Esophagus squamous epithelium (tissue), 4 donors: ENCODE results near the gene HOXB5.

ENCODE experiments used
- CTCF ChIP-seq, 6 experiments: fragments of 450-650 bp in 4 of 6; fragments of 200-600 bp in 2 of 6; sonication (generic) in 2 of 6; IDR thresholded peaks; one replicate each; pipeline ENCODE4 v1.5.1; 2016 to 2019; ENCODE audit warnings: antibody characterized with exemption in 6 of 6, mild to moderate bottlenecking in 4 of 6, moderate library complexity in 4 of 6
- POLR2A ChIP-seq, 4 donors: fragments of 450-650 bp; IDR thresholded peaks; one replicate each; pipeline ENCODE4 v1.6.1; 2017; ENCODE audit warnings: antibody characterized with exemption in 4 of 4, mild to moderate bottlenecking in 4 of 4, moderate library complexity in 3 of 4

- TF ChIP-seq POLR2A (IDR thresholded peaks at IDR 0.05) (no peak), CTCF (IDR thresholded peaks at IDR 0.05) (no peak)
These were observed 36.7 kb upstream of the HOXB5 start for GRCh38 chr17:48630009-48630924.
